Prostate gland (tissue), 2 donors: ENCODE data around the gene RBM15B.

Source experiments
- CTCF ChIP-seq, 4 experiments: fragments of 200-600 bp in 2 of 4; fragments of 450-650 bp in 2 of 4; sonication (generic) in 2 of 4; IDR thresholded peaks; 1 replicate in 3 of 4; 2 replicates in 1 of 4; pipeline ENCODE4 v1.5.1; 2016 to 2019; ENCODE audit warnings: antibody characterized with exemption in 4 of 4, mild to moderate bottlenecking in 2 of 4, moderate library complexity in 2 of 4
- POLR2A ChIP-seq: fragments of 450-650 bp; IDR thresholded peaks from one replicate; pipeline ENCODE4 v1.6.1; 2016; ENCODE audit warnings: antibody characterized with exemption, mild to moderate bottlenecking
- POLR2AphosphoS5 ChIP-seq: sonication (generic); formaldehyde crosslinking; IDR thresholded peaks from one replicate; pipeline ENCODE4 v1.6.1; 2017; ENCODE audit warnings: antibody characterized with exemption

- TF ChIP-seq CTCF (IDR thresholded peaks at IDR 0.05) (no peak), POLR2AphosphoS5 (no peak), POLR2A (no peak)
Measured at GRCh38 chr3:51382947-51383578, 8.0 kb upstream of the RBM15B start.
